SHP77 treated with DMSO at 0.1 percent for 48 hours (cell line): Measurements from ENCODE around the gene MICOS13.
"Not testable (repeated sequence)": the region's sequence is repeated elsewhere in the genome, so short reads cannot be mapped to it uniquely, and the experiment has no call there.

Experiments
- DNase-seq: peaks from one replicate; lab custom pipeline; 2025; lab: John Stamatoyannopoulos, UW

MICOS13 gene, protein sequence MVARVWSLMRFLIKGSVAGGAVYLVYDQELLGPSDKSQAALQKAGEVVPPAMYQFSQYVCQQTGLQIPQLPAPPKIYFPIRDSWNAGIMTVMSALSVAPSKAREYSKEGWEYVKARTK

DNA sequence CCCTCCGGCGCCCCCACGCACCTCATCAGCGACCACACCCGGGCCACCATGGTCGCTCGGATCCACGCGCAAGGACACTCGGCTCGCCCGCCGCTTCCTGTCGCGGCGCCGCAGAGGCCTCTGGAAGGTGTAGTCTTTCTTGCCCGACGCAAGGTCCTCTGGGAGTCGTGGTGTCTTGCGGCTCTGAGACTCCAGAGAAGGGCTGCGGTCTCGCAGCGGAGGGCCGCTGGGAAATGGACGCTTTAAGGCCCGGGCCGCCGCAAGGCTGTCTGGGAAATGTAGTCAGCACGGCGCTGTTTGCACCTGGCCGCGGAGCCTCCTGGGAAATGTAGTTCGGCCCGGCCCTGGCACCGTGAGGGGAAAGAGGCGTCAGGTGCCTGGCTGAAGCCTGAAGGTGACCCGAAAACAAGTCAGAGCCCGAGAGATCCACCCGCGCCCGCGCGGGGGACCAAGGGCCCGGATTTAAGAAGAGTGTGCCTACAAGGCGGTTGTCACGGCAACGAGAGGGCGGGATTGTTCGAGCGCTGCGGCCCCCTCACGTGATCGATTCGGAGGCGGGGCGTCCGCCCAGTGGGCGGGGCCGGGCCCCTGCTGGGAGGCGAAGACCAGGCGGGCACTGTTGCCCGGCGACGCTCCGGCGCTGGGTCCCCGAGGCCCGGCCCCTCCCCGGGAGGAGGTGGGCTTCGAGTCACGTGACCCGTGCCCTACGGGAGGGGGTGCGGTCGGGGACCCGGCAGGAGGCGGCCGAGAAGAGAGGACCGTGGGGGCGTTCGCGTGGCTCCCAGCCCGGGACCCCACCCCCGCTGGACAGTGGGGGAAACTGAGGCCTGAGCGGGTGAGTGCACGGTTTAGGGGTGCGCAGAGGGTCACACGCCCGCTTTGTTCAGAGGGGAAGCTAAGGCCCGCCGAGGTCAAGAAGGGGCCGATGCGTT, at the start of gene MICOS13, which contains the start of gene HSD11B1L:
Gene MICOS13, minus strand, starts transcription at position 80 of the 932 bp plus-strand sequence. Its CDS starts 30 bp downstream, at position 50.
Gene HSD11B1L, plus strand, starts transcription at position 591 of the 932 bp plus-strand sequence. CDS start 3,806 bp downstream, outside the sequence.
- peak; percentile 92 for DNase-seq

DNA sequence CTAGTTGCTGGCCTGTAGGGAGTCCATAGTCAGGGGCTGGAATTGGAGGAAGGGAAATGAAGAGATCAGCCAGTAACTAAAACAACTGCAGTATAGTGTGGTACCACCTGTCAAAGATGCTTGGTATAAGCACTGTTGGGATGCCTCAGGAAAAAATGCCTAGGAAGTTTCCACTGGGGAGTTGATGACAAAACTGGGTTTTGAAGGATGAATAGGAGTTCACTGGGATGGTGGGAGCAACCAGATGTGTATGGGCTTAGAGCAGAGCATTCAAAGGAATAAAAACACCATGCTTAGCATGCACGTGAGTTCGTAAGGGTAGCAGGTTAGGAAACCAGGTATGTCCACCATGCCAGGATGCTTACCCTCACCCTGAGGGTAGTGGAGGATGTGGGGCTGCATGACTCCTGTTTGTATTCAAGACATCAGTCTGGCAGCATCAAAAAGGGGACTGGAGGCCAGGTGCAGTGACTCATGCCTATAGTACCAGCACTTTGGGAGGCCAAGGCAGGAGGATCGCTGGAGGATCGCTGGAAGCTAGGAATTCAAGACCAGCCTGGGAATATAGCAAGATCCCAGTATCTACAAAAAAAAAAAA, 47.2 kb upstream of the MICOS13 start:
- no peak for DNase-seq

DNA sequence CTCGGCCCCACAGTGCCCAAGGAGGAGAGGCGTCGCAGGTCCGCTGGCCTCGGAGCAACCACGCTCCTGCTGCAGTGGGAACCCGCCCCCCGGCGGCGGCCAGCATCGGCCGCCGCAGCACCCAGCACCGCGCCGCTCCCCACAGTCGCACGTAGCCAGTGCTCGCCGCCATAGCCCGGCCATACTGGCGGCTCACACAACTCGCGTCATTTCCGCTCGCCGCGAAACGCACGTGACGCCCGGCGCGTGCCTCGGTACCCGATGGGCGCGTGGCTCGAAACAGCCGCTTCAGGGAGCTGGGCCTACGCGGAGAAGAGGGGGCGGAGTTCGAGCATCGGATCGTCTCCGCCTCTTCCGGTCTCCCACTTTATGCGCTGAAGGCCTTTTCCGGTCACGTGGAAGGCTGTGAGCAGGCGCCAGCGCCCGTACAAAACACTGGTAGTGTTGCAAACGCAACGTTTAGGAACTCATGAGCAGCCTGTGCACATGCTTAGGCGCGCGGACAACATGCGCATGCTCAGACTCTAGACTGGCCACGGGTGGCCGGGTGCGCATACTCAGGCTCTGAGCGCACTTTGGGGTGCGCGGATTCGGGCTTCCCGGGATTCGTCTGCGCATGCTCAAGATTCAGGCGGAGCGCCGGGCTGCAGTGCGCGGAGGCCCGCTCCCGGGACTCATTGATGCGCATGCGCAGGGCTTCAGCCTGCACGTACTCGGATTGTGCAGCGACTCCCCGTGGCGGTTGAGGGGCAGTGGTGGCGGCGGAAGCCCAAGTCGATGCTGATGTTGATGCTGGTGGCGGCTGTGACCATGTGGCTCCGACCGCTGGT, 39.9 kb upstream of the MICOS13 start, which contains the start of the genes CATSPERD and LONP1:
Gene CATSPERD, plus strand, starts transcription at position 677 of the 830 bp plus-strand sequence. Its CDS starts 101 bp downstream, at position 778.
Gene LONP1, minus strand, starts transcription at position 186 of the 830 bp plus-strand sequence. Its CDS starts 14 bp downstream, at position 172.
- DNase-seq: peak; percentile 93

DNA sequence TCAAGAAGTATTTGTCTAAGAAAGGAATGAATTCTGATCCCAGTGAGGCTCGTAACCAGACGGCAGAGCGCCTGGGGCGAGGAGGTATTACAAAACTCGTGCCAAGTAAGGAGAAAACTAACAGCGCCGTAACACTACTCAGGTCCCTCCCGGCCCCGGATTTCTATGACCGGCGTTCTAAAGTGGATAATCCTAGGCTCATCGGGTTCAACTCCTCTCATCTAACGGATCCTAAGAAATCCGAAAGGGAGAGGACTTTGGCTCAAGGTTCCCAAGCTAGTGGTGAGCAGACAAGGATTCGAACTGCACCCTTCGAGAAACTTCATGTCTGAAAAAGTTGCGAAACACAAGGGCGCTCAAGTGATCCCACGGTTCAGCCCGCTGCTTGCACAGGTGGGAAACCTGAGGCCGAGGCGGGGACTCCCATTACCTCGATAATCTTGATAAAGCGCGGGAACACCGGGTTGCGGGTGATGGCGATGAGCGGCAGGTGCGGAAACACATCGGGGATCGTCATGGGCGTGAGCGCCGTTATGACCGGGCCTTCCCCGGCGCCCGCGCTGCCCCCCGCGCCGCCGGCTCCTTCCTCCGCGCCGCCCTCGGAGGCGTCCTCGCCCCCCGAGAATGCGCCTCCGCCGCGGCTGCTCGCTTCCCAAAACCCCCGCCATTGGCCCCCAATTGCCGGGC, 39.1 kb upstream of the MICOS13 start:
- DNase-seq: no peak

DNA sequence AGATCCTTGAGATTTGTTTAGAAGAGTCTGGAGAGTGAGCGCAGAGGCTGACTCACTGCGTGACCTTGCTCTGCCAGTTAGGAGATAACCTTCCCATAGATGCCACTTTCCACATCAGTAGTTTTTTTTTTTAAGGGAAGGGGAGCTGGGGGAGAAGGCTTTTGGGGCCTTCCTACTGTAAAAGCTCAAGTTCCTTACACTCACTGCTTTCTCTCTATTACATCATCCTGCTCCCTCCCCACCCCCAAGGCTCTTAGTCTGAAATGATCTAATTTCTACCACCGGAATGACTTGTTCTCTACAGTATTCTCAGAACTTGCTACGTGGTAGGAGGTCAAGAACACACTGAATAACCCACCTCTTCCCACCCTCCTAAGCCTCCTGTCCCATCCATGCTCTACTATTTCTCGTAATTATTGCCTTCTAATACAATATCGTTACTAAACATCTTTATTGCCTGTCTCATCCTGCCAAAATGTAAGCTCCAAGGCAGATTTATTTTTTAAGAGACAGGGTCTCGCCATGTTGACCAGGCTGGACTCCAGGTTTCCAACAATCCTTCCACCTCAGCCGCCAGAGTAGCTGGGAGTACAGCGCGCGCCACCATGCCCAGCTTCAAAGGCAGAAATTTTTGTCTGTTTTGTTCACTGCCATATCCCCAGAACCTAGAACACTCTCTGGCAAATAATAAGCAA, 38.4 kb upstream of the MICOS13 start:
- DNase-seq: no peak

DNA sequence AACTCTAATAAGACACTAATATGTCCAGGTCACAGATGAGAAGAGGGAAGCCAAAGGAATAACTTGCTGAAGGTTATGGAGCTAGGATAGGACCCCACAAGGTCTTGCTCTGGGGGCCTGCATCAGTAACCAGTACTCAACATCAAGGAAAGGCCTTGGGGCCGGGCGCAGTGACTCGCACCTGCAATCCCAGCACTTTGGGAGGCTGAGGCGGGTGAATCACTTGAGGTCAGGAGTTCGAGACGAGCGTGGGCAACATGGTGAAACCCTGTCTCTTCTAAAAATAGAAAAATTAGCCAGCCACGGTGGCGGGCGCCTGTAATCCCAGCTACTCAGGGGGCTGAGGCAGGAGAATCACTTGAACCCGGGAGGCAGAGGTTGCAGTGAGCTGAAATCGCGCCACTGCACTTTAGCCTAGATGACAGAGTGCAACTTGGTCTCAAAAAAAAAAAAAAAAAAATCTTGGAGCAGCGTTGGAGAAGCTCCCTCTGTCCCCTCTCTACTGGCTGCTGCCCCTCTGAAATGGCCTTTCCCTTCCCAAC, 37.8 kb upstream of the MICOS13 start:
- DNase-seq: no peak

DNA sequence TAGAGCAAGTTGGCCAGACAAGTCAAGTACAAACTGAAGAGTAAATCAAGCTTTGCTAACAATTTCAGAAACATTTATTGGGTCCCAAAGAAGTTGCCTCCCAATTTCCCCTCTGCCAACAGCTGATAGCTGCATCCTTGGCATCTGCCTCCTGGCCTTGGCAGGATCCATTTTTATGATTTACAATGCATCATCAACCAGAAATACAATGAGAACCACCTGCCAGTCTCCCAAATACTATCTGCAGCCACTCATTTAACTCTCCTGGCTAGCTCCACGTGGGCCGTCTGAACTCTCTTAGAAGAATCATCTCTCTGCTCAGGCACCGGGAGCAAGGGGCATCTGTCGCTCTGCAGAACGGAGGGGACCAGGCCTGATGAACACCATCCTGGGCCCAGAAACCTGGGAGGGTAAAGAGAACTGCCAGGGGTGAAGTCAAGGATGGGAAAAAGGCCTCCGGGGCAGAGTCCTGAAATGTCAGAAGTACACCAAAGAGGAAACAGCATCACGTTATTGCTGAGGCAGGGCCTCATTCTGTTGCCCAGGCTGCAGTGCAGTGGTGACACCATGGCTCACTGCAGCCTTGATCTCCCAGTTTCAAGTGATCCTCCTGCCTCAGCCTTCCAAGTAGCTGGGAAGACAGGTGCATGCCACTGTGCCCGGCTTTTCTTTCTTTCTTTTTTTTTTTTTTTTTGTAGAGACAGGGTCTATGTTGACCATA, 37.1 kb upstream of the MICOS13 start:
- no peak for DNase-seq

DNA sequence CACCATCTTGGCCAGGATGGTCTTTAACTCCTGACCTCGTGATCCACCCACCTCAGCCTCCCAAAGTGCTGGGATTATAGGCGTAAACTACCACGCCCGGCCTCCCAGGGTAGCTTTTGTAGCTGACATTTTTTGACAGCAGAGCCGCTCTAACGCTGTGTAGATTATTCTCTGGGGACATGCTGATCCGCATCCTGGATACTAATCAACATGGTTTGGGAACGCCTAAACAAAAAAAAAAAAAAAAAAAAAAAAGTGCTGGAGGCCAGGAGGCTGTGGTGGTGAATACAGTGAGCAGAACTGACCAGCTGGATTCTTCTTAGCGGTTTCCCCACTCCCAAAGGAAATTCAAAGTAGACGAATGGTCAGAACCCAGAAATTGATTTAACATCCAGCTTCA, 34.5 kb upstream of the MICOS13 start:
- no peak for DNase-seq

DNA sequence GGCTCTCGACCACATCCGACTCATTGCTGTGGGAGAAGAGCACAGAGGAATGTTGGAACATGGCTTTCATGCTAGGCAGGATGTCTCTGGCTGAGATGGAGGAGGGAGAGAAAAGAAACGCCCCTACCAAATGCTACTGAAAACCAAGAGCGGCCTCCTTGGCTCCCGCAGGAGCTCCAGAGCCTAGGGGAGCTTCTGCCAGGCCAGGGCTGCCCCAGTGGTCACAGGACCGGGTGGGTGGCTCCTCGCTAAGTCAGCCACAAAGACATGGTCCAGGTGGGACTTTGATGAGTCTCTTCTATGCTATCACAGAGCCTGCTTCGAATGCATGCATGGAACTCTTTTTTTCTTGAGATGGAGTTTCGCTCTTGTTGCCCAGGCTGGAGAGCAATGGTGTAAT, 32.9 kb upstream of the MICOS13 start:
- DNase-seq: no peak

DNA sequence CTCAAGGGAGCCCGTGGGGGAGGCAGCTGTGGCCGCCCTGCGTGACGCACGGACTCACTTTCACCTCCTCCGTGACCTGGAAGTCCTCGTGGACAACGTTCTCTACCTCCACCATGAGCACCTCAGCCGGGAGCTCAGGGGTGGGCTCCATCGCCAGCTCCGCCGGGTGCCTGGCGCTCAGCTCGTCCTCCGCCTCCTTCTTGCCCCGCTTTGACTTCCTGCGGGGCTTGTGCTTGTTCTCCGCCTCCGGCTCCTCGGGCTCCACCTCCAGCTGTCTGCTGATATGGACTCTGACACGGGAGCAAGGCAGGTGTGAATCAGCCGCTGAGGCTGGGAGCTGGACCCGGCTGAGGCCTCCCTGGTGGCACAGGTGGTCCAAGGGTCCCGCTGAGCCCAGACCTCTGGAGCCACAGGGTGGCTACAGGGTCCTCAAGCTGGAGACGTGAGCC, 31.4 kb upstream of the MICOS13 start:
- DNase-seq: no peak

DNA sequence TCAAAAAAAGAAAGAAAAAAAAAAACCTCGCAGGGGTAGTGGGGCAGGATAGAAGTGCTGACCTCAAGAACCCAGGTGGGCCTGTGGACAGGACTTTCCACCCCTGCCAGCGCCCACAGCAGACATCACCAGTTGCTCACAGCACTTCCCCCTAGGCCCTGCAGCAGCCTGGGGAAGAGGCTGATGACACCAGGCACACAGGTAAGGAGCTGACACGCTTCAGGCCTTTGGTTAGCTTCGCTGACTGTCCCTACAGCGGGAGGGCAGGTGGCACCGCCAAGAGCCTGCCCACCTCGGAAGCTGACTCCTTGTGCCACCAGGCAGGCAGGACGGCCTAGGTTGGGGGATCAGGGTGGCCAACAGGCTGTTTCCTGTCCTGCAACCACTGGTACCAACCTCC, 30.7 kb upstream of the MICOS13 start:
- no peak for DNase-seq

DNA sequence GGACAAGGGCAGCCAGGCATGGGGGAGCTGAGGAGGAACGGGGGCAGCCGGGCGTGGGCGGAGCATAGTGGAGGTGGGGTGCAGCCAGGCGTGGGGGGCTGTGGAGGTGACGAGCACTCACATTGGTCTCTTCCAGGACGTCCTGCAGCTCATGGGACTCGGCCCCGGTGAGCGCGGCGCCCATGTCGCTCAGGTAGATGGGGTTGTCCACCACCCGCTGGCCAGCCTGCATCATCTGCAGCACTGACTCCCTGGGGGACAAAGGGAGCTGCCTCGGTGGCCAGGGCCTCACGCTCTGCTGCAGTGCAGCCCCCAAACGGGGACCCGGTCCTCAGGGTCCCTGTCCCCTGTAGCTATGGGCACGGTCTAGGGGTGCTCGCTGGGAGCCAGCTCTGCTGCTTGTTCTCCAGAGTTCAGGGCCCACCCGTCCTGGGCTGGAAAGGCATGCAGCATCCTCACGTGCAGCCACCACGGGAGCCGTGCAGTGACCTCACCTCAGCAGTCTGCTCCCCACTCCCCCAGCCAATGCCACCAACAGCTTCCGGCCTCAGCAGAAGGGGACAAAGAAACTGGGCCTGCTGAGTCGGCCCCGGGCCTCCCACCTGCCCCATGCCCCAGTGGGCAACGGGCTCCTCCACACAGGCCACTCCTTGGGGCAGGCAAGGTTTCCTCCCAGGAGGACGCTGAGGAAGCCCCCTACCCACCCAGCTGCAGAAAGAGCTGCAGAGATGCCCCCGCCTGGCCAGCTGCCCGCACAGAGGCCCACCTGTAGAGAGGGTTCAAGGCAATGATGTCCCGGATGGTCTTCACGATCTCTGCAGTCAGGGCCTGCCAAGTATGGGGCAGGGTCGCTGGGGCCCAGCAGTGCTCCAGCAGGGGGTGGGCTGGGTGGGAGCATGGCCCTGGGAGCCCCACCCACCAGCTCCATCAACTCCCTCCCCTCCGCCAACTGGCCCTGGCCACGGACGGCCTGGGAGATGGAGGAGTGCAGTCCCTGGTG, 27.6 kb upstream of the MICOS13 start:
- DNase-seq: no peak

DNA sequence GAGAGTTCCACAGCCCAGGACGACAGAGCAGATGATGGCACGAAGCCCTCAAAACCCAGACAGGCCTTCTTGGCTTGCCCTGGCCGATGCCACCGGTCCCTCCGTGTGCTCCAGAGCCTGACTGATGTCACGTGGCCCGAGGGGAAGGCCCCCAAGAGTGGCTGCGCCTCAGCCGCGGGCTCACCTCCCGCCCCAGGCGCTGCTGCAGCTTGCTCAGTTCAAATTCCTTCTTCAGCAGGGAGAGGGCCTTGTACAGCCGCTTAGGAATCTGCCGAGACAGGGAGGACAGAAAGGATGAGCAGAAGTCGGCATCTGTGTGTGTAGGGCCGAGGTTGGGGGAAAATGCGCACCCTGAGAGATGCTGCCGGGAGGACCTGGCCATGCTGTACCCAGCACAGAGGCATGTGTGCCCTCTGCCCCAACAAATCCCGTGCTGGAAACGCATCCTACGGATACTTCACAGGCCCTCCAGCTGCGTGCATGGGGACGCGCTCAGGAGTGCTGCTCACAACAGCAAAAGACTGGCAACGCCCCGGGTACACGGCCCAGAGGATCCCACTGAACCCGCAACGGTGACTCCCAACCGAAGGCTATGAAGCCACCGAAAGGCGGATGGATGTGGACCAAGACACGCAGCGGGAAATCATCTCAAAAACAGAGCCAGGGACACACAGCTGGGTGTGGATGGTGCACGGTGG, 26.7 kb upstream of the MICOS13 start:
- DNase-seq: no peak

DNA sequence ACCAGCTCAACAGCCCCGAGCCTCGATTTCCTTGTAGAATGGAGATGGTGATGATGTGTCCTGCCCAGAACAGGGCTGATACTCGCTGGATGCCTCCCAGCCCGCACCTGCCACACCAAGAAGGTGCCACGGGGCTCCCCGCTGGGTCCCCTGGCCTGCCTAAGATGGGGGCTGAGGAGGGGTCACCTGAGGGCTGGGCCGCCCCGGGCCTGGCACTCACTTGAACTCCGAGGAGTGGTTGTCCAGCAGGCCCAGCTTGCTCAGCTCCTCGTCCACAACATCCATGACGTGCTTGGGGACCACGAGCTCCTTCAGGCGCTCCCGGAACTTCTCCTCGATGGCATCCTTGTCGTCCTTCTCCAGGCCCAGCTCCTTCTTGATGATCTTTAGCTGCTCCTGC, 25.2 kb upstream of the MICOS13 start:
- DNase-seq: no peak

DNA sequence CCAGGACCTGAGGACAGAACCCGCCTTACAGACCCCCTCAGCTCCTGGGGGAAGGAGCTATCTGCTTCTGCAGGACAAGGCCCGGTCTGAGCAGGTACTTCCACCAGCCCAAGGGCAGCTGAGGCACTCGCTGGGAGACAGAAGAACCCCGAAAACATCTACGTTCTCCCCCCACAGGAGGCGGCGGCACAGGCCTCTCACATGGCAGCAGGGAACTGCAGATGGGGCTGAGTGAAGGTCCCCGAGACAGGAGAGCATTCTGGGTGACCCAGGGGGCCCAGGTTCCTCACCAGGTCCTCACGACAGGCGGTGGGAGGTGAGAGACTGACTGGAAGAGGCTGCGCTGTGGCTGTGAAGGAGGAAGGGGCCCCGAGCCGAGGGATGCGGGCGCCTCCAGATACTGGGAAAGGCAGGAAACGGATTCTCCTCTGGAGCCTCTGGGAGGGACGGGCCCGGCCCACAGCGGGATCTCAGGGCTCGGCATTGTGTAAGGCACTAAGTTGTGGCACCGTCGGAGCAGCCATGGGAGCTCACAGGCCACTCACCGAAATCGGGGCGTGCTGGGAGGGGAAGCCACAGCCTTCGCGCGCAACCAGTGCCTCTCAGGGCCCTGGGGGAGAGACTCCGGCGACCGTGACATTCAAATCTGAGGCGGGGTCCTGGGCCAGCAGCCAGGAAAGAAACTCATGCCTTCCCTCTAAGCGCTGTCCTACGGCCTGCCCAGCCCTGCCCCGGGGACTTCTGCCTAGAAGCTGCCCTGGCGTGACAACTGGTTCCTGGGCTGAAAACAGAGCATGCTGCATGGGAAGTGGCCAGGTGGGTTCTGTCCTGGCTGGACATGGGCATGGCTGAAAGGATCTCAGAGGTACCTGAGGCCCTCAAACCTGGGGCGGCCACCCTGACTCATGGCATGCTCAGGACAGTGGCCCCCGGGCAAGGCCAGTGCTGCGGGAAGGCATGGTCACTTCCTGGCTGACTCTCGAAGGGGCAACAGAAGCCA, 23.8 kb upstream of the MICOS13 start:
- DNase-seq: no peak

DNA sequence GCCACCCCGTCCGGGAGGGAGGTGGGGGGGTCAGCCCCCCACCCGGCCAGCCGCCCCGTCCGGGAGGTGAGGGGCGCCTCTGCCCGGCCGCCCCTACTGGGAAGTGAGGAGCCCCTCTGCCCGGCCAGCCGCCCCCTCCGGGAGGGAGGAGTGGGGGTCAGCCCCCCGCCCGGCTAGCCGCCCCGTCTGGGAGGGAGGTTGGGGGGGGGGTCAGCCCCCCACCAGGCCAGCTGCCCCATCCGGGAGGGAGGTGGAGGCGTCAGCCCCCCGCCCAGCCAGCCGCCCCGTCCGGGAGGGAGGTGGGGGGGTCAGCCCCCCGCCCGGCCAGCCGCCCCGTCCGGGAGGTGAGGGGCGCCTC, 21.7 kb upstream of the MICOS13 start:
- not testable (repeated sequence) for DNase-seq
